HG02885 (cell line): ENCODE measurements around the gene KDM4B.

ENCODE experiments used
- ATAC-seq: cut with Tn5 transposase; IDR thresholded peaks from one replicate; pipeline ENCODE4 v1.9.1; 2021; ENCODE audit warnings: mild to moderate bottlenecking; ENCODE audit not compliant: unreplicated experiment, poor library complexity

The KDM4B gene

DNA sequence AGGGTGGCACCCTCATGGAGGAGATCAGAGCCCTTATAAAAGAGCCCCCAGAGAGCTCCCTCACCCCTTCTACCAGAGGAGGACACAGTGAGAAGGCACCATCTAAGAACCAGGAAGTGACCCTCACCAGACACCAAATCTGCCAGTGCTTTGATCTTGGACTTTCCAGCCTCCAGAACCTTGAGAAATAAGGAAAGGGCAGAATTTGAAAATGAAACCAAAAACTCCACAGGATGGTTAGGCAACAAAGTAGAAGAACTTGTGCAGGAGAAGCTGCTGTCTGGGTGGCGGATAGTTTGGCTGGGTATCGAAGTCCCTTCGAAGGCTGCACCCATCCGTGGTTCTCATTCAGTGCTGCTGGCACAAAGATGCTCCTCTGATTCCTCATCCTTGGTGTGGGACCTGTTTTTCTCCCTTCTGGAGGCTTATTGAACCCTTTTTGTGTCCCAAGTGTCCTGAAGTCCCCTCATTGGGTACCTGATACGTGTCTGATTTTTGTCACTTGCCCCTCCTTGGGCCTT is 130.8 kb downstream of the KDM4B start:
- no peak for ATAC-seq

- no peak for ATAC-seq
Observed at GRCh38 chr19:5101871-5102270, 133.0 kb downstream of the KDM4B start.

GRCh38 chr19:5102520-5102919 is 133.6 kb downstream of the KDM4B start:
- no peak for ATAC-seq

GRCh38 chr19:5103061-5103701 is 134.3 kb downstream of the KDM4B start:
- no peak for ATAC-seq

DNA sequence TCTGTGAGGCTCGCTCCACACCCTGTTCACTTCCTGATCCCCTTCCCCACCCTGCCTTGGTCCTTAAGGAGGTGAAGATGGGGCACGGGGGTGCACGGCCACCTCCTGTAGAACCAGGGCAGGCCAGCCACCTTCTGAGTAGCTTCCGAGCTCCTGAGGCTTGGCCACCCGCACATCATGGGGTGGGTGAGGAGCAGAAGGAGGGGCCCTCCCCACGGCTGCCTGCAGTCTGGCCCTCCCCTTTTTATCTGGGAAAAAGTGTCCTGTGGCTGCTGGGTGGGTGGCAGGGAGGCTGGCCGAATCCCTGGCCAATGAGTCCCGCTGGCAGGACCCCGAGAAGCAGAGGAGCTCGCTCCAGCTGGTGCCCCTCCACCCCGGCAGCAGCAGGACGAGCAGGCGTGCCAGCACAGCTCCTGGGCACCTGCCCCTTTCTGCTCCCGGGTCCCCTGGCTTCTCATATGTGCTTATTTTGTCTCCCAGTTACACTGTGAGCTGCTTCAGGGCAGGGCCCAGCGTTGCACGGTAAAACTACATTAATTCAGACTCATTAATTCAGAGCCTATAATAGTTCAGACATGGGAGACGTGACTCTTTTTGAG is 135.0 kb downstream of the KDM4B start:
- no peak for ATAC-seq

- no peak for ATAC-seq
Observed at GRCh38 chr19:5104871-5105351, 136.0 kb downstream of the KDM4B start.

DNA sequence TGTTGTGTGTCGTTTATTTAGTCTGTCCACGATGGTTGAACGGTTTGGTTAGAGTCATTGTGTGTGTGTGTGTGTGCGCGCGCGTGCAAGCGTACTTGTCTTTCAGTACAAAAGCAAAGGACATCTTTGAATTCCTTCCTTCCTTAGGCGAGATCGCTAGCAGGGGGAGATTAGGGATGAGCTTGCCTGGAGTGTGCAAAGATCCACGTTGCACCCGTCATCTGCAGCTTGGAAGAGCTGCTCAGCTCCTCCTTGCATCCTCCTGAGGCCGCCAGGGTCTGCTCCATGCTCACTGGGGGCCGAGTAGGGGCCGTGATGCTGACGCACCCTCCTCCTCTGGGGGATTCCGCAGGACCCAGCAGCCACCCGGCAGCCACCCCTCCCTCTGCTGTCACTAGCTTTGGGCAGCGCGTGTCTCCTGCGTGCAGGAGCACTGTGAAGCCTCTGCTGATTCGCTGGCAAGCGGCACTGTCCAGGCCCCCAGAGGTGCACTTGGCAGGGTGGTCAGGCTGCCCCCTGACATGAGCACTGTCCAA is 137.3 kb downstream of the KDM4B start:
- no peak for ATAC-seq

GRCh38 chr19:5106971-5107370 is 138.1 kb downstream of the KDM4B start:
- no peak for ATAC-seq

DNA sequence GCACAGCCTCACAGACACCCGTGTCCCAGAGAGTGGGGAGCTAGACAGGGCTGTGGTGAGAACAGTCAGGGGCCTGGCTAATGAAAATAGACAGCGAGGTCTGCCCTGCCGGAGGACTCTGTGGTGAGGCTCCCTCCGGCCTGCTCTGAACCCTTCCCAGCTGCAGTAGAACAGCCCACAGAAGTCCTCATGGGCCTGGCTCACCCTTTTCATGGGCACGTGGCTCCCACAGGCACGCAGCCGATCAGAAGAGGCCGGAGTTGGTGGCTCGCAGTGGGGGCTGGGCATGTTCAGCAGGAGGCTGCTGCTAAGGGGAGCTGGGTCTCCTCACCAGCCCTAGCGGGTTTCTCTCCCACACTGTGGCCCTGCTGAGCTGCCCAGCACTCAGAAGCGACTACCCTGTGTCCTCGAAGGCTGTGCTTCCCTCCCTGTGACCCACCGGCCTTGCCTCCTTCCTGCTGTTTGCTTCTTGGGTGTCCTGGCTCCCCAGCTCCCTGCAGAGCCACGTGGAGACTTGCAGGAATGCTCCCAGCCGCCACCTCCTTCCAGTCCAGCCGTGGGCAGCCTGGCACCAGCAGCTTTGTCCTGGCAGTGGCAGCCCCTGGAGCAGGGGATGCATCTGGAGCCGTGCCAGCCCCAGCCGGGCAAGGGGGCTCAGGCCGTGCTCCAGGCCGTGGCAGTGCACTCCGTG is 138.7 kb downstream of the KDM4B start:
- no peak for ATAC-seq

DNA sequence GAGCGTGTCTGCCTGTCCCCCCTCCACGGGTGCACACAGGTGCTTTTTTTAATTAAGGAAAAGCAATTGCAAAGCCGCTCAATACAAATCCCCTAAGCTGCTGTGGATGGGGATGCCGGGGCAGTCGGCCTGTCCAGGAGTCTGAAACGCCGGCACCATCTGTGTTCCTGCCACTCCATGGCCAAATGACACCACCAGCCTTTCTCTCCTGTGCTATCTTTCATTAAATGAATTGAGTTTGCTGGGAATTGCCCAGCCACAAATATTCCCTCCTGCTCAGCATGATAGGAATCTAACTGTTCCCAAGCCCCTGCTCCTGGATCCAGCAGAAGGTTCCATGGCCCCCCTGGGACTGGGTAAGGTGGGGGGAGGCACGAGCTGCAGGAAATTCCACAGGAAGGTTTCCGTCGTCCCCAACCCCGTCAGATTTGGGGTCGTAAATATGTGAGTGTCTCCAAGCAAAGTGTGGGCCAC is 139.2 kb downstream of the KDM4B start:
- no peak for ATAC-seq

DNA sequence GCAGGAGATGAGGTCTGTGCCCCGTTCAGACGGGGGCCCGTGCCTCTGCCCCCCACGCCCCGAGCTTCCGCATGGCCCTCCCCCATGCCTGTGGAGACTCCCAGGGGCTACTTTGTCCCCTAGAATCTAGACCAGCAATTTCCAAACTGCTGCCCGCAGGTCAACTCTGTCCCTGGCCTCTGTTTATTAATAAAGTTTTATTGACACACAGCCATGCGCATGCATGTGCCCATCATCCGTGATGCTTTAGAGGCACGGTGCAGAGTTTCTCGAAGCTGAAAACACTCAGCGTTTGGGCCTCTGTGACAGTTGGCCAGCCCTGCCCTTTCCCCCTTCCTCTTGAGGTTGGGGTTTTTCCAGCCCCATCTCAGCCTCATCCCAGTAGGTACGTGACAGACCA is 140.0 kb downstream of the KDM4B start:
- no peak for ATAC-seq

DNA sequence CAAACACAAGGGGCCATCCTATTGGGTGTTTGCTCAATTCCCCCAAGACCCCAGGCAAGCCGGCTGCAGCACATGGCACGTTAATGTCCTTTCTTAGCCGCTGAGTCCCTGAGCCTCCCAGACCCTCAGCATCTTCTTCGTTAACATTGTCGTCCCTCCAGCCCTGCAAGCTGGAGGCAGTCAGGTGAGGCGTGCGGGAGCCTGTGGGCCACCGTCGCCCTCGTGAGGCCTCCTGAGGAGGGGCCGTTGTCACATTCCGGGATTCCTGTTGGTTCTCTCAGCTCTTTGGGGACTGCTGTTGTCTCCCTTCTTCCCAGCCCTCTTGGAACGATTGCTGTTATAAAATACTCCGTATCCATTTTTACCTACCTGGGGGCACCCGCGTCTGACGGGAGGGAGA is 140.6 kb downstream of the KDM4B start:
- no peak for ATAC-seq

DNA sequence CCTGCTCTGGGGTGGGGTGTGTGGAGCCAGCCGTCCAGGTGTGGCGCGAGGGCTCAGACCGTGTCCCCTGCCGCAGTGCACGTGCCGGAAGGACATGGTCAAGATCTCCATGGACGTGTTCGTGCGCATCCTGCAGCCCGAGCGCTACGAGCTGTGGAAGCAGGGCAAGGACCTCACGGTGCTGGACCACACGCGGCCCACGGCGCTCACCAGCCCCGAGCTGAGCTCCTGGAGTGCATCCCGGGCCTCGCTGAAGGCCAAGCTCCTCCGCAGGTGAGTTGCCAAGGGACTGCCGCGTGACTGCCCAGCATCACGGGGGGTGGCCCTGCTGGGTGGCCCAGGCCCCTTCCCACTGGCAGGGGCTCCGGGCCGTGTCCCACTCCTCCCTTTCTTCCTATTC is 141.6 kb downstream of the KDM4B start:
- ATAC-seq, result no peak

- ATAC-seq, result no peak
Observed at GRCh38 chr19:5111051-5111450, 142.1 kb downstream of the KDM4B start.

DNA sequence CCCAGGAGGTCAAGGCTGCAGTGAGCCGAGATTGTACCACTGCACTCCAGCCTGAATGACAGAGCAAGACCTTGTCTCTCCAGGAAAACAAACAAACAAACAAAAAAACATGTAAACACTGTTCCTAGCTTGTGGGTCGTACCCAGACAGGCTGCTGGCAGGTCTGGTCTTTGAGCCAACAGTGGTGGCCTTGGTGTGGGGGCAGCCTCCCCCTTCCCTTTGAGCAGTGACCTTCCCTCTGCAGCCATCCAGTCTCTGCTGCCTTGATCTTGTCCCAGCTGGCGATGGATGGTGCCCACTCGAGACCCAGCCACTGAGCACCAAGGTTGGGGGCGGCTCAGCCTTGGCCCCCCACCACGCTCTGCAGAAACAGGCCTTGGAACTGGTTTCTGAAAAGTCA is 143.3 kb downstream of the KDM4B start:
- no peak for ATAC-seq

GRCh38 chr19:5112681-5113575 is 144.0 kb downstream of the KDM4B start:
- ATAC-seq, result no peak

GRCh38 chr19:5113633-5114586 is 145.0 kb downstream of the KDM4B start:
- ATAC-seq, result no peak

- ATAC-seq, result no peak
Observed at GRCh38 chr19:5114727-5115126, 145.8 kb downstream of the KDM4B start.

GRCh38 chr19:5115351-5115750 is 146.4 kb downstream of the KDM4B start:
- ATAC-seq, result no peak
